K562 (cell line): ENCODE measurements around the gene PHPT1. TPM values are rescaled to one million over a fixed set of nuclear protein-coding genes. Genes with fewer than 3 reads are reported as not detected.
A peak's percentile ranks its signal among the peaks of the same experiment; 100 is the strongest.

Experiments used
- CHD1 ChIP-seq: fragments of 200-600 bp; sonication (generic); IDR thresholded peaks from one replicate; pipeline ENCODE4 v1.6.1; 2012; ENCODE audit warnings: mild to moderate bottlenecking, moderate library complexity, low read length, inconsistent platforms
- E4F1 ChIP-seq: fragments of 250-450 bp; sonication (Bioruptor Pico); IDR thresholded peaks from 2 replicates; pipeline ENCODE4 v1.5.0; 2021; ENCODE audit warnings: mild to moderate bottlenecking, borderline replicate concordance
- HDAC3 ChIP-seq: fragments of 450-650 bp; IDR thresholded peaks from 2 replicates; pipeline ENCODE4 v1.6.1; 2018; ENCODE audit warnings: borderline replicate concordance, mild to moderate bottlenecking, moderate library complexity; ENCODE audit not compliant: partially characterized antibody
- HEY1 ChIP-seq: fragments of 250-450 bp; sonication (Bioruptor Pico); IDR thresholded peaks from 2 replicates; pipeline ENCODE4 v1.5.0; 2020; ENCODE audit warnings: mild to moderate bottlenecking, moderate library complexity, borderline replicate concordance
- IFI16 ChIP-seq: fragments of 250-450 bp; sonication (Bioruptor Pico); IDR thresholded peaks from 2 replicates; pipeline ENCODE4 v2.1.2; 2022; ENCODE audit warnings: mild to moderate bottlenecking, inconsistent platforms
- IRF2 ChIP-seq: sonication (generic); formaldehyde crosslinking; IDR thresholded peaks from 2 replicates; pipeline ENCODE4 v1.8.1; 2022; ENCODE audit warnings: mild to moderate bottlenecking, missing genetic modification reagents
- KAT7 ChIP-seq: sonication (generic); formaldehyde crosslinking; IDR thresholded peaks from 2 replicates; pipeline ENCODE4 v1.8.0; 2022; ENCODE audit warnings: missing genetic modification reagents, mild to moderate bottlenecking, borderline replicate concordance
- KLF16 ChIP-seq: IDR thresholded peaks from 2 replicates; pipeline ENCODE4 v1.6.1; 2016; ENCODE audit warnings: antibody characterized with exemption
- MEF2A ChIP-seq: IDR thresholded peaks from 2 replicates; pipeline ENCODE4 v1.6.1; 2011; ENCODE audit warnings: low read depth, mild to moderate bottlenecking, low read length, moderate library complexity; ENCODE audit not compliant: control insufficient read depth
- MNT ChIP-seq, 2 experiments: fragments of 450-650 bp; conservative IDR thresholded peaks; 2 replicates each; pipeline ENCODE4 v1.6.1; 2017; ENCODE audit warnings: mild to moderate bottlenecking in 2 of 2, moderate library complexity in 2 of 2
- MYBL2 ChIP-seq, 2 experiments: fragments of 450-650 bp in 1 of 2; sonication (generic) in 1 of 2; formaldehyde crosslinking in 1 of 2; IDR thresholded peaks; 2 replicates each; pipeline versions ENCODE4 v1.6.1 to v1.8.1; 2017 to 2022; ENCODE audit warnings: borderline replicate concordance in 1 of 2, inconsistent platforms in 1 of 2, low read depth in 1 of 2, mild to moderate bottlenecking in 1 of 2, missing genetic modification reagents in 1 of 2, moderate library complexity in 1 of 2
- NR2F6 ChIP-seq: fragments of 450-650 bp; formaldehyde crosslinking; IDR thresholded peaks from 2 replicates; pipeline ENCODE4 v1.4.0; 2020; ENCODE audit warnings: mild to moderate bottlenecking
- NR3C1 ChIP-seq: sonication (generic); formaldehyde crosslinking; IDR thresholded peaks from 2 replicates; pipeline ENCODE4 v1.8.1; 2022; ENCODE audit warnings: missing genetic modification reagents
- RBFOX2 ChIP-seq: fragments of 200-400 bp; formaldehyde crosslinking; IDR thresholded peaks from 2 replicates; pipeline ENCODE4 v1.6.1; 2017; ENCODE audit warnings: low read depth, mild to moderate bottlenecking, low read length, moderate library complexity
- RBM14 ChIP-seq: fragments of 200-400 bp; formaldehyde crosslinking; IDR thresholded peaks from 2 replicates; pipeline ENCODE4 v1.6.1; 2018; ENCODE audit warnings: low read depth, mild to moderate bottlenecking, low read length, moderate library complexity, borderline replicate concordance; ENCODE audit not compliant: insufficient read depth
- RBM39 ChIP-seq: fragments of 200-400 bp; formaldehyde crosslinking; optimal IDR thresholded peaks from 2 replicates; pipeline ENCODE3; 2018; ENCODE audit warnings: low read depth, low read length
- TAF1 ChIP-seq: IDR thresholded peaks from 2 replicates; pipeline ENCODE4 v1.6.1; 2011; ENCODE audit warnings: mild to moderate bottlenecking, low read length, moderate library complexity; ENCODE audit not compliant: insufficient read depth, control insufficient read depth, severe bottlenecking; ENCODE audit errors: extremely low read depth
- ZNF143 ChIP-seq: sonication (generic); formaldehyde crosslinking; IDR thresholded peaks from 2 replicates; pipeline ENCODE4 v1.9.0; 2022; ENCODE audit warnings: mild to moderate bottlenecking, missing genetic modification reagents
- ZNF316 ChIP-seq: fragments of 450-650 bp; IDR thresholded peaks from 2 replicates; pipeline ENCODE4 v1.6.1; 2016
- ZNF445 ChIP-seq: fragments of 250-450 bp; sonication (Bioruptor Pico); IDR thresholded peaks from 2 replicates; pipeline ENCODE4 v1.4.0; 2020; ENCODE audit warnings: low read depth, mild to moderate bottlenecking, moderate library complexity
- ZSCAN29 ChIP-seq: fragments of 450-650 bp; IDR thresholded peaks from 2 replicates; pipeline ENCODE4 v1.6.1; 2017
- polyA plus RNA-seq, 8 experiments: library from polyadenylated mRNA; depleted of rRNA in 4 of 8; stranded (reverse) in 5 of 8; unstranded in 3 of 8; fragments of >200 nt; fragmentation: Nextera tagmentation in 2 of 8; fragmentation: Illumina TruSeq in 1 of 8; extraction: Ambion mirVana in 2 of 8; extraction: Trizol in 1 of 8; gene quantifications; 2 replicates each; pipeline versions ENCODE4 v1.2.1 to v1.2.3, GENCODE V29; 2011 to 2014; ENCODE audit warnings: inconsistent platforms in 1 of 8, missing spikeins in 1 of 8
- total RNA-seq, 7 experiments: library from RNA; depleted of rRNA in 6 of 7; stranded (reverse); fragments of >200 nt in 6 of 7; fragmentation: Illumina TruSeq in 2 of 7; extraction: Trizol in 2 of 7; gene quantifications; 2 replicates each; pipeline versions ENCODE4 v1.2.1 to v1.2.3, GENCODE V29; 2011 to 2021; ENCODE audit warnings: low replicate concordance in 1 of 7
- TF ChIP-seq, protein P1 (sequence below): sonication (generic); formaldehyde crosslinking; IDR thresholded peaks from 2 replicates; pipeline ENCODE4 v1.8.1; 2022; ENCODE audit warnings: missing genetic modification reagents
- TF ChIP-seq, protein P2 (sequence below): fragments of 450-650 bp; conservative IDR thresholded peaks from 2 replicates; pipeline ENCODE4 v1.6.1; 2016; ENCODE audit warnings: missing genetic modification characterization, low read depth, mild to moderate bottlenecking, missing compliant biosample characterization, moderate library complexity

The PHPT1 gene
- total and polyA plus RNA-seq, 9 of the 15 experiments (the other 6 are each of a cell fraction or from before 2014, with no cell fraction given) = 20.9 to 166 (median 129) TPM

GRCh38 chr9:136885950-136886578 lies 36.9 kb downstream of the PHPT1 start, which contains the start of gene TRAF2 (continued):
- TF ChIP-seq ZNF445 (no peak), MYBL2 (IDR thresholded peaks at IDR 0.05; ENCODE audit: low read depth) (no peak), MYBL2 (CRISPR knock-in tag; IDR thresholded peaks at IDR 0.05; ENCODE audit: borderline replicate concordance) (no peak), ZSCAN29 (no peak), IRF2 (no peak), HEY1 (no peak), KAT7 (CRISPR knock-in tag) (no peak), KLF16 (no peak), RBFOX2 (peak; percentile 94), ZNF143 (CRISPR knock-in tag) (no peak), MNT (conservative IDR thresholded peaks at IDR 0.05) (peak; percentile 77 to 89), NR2F6 (CRISPR knock-in tag) (0 out of 2 replicates have a peak, but pooled peaks have one; percentile 35), MEF2A (no peak), IFI16 (CRISPR knock-in tag) (no peak), RBM39 (no peak), TAF1 (peak; percentile 61), HDAC3 (no peak), NR3C1 (CRISPR knock-in tag) (no peak), ZNF316 (no peak), CHD1 (no peak), RBM14 (0 out of 2 replicates have a peak, but pooled peaks have one; percentile 65), E4F1 (CRISPR knock-in tag) (no peak)
- TF ChIP-seq, protein P1, sequence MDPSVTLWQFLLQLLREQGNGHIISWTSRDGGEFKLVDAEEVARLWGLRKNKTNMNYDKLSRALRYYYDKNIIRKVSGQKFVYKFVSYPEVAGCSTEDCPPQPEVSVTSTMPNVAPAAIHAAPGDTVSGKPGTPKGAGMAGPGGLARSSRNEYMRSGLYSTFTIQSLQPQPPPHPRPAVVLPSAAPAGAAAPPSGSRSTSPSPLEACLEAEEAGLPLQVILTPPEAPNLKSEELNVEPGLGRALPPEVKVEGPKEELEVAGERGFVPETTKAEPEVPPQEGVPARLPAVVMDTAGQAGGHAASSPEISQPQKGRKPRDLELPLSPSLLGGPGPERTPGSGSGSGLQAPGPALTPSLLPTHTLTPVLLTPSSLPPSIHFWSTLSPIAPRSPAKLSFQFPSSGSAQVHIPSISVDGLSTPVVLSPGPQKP (CRISPR knock-in tag) = no peak
- TF ChIP-seq, protein P2, sequence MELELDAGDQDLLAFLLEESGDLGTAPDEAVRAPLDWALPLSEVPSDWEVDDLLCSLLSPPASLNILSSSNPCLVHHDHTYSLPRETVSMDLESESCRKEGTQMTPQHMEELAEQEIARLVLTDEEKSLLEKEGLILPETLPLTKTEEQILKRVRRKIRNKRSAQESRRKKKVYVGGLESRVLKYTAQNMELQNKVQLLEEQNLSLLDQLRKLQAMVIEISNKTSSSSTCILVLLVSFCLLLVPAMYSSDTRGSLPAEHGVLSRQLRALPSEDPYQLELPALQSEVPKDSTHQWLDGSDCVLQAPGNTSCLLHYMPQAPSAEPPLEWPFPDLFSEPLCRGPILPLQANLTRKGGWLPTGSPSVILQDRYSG (tag) = no peak
